SJSA1 (cell line): ENCODE data around the gene HOXB2. TPM values are rescaled to one million over a fixed set of nuclear protein-coding genes. Genes with fewer than 3 reads are reported as not detected.

Source experiments
- DNase-seq, 2 experiments: peaks; one replicate each; pipeline ENCODE4 v3.0.0-alpha.2; 2015 to 2020; ENCODE audit warnings: low spot score in 2 of 2, low read depth in 1 of 2
- H3K27ac ChIP-seq: fragments of 250-450 bp; sonication (Bioruptor Pico); 2 replicates; pipeline ENCODE4 v1.5.1; 2020; ENCODE audit warnings: mild to moderate bottlenecking, moderate library complexity
- H3K27me3 ChIP-seq: fragments of 250-450 bp; sonication (Bioruptor Pico); replicated peaks from 2 replicates; pipeline ENCODE4 v1.5.1; 2020; ENCODE audit warnings: mild to moderate bottlenecking, moderate library complexity
- H3K36me3 ChIP-seq: fragments of 250-450 bp; sonication (Bioruptor Pico); 2 replicates; pipeline ENCODE4 v1.5.1; 2020; ENCODE audit warnings: mild to moderate bottlenecking
- H3K4me1 ChIP-seq: fragments of 250-450 bp; sonication (Bioruptor Pico); replicated peaks from 2 replicates; pipeline ENCODE4 v1.6.1; 2021; ENCODE audit warnings: mild to moderate bottlenecking
- H3K4me3 ChIP-seq: fragments of 250-450 bp; sonication (Bioruptor Pico); 2 replicates; pipeline ENCODE4 v1.5.1; 2020; ENCODE audit warnings: mild to moderate bottlenecking
- H3K9me3 ChIP-seq: fragments of 250-450 bp; sonication (Bioruptor Pico); replicated peaks from 2 replicates; pipeline ENCODE4 v1.5.1; 2020; ENCODE audit warnings: mild to moderate bottlenecking
- total RNA-seq: library from RNA; depleted of rRNA; stranded (reverse); fragments of >200 nt; shearing (Covaris generic); gene quantifications from 2 replicates; pipeline ENCODE4 v1.2.3, GENCODE V29; 2014; rRNA removed

The HOXB2 gene
- total RNA-seq: 4.2 and 10.5 TPM in 2 replicates

- H3K36me3 ChIP-seq: peaks cover 2% of the 10 kb centered on the region; the same call in 1 of the 2 replicates
- H3K9me3 ChIP-seq: no peaks in the 10 kb centered on the region
- no peaks in the 10 kb centered on the region for H3K27me3 ChIP-seq
- H3K27ac ChIP-seq: peak within 1 kb of the TSS; percentile 46
- DNase-seq: no peak
- H3K4me3 ChIP-seq: peak within 1 kb of the TSS; percentile 48
- peaks cover 11% of the 10 kb centered on the region for H3K4me1 ChIP-seq
These were observed at the start of gene HOXB2 for GRCh38 chr17:48545022-48545375. Gene HOXB2, minus strand, starts transcription at chr17:48545109. Its CDS starts 198 bp downstream, at chr17:48544911.

GRCh38 chr17:48593840-48594537 is 49.1 kb upstream of the HOXB2 start:
- no peaks in the 10 kb centered on the region for H3K9me3 ChIP-seq
- peak; percentile 79 to 85 for DNase-seq
- H3K27ac ChIP-seq: no peak overlapping the region
- peak overlapping the region; percentile 24 for H3K4me3 ChIP-seq
- H3K27me3 ChIP-seq: peaks cover 7% of the 10 kb centered on the region
- H3K4me1 ChIP-seq: peaks cover 26% of the 10 kb centered on the region
- H3K36me3 ChIP-seq: peaks cover 11% of the 10 kb centered on the region

- Histone ChIP-seq H3K9me3 (no peaks in the 10 kb centered on the region), H3K4me1 (peaks cover 21% of the 10 kb centered on the region), H3K27me3 (no peaks in the 10 kb centered on the region; the same call in 1 of the 2 replicates), H3K36me3 (peaks cover 11% of the 10 kb centered on the region), H3K4me3 (peak within 1 kb of the TSS; percentile 24), H3K27ac (no peak within 1 kb of the TSS)
- no peak for DNase-seq
These were observed 48.4 kb upstream of the HOXB2 start, which contains the start of gene HOXB5 for GRCh38 chr17:48593126-48593829. Gene HOXB5, minus strand, starts transcription at chr17:48593779. Its CDS starts 97 bp downstream, at chr17:48593682.

- H3K27me3 ChIP-seq: no peaks in the 10 kb centered on the region
- H3K27ac ChIP-seq: no peak overlapping the region
- no peaks in the 10 kb centered on the region for H3K9me3 ChIP-seq
- no peak overlapping the region for H3K4me3 ChIP-seq
- H3K36me3 ChIP-seq: peaks cover 11% of the 10 kb centered on the region
- DNase-seq: no peak
- H3K4me1 ChIP-seq: peaks cover 21% of the 10 kb centered on the region
These were observed 47.7 kb upstream of the HOXB2 start for GRCh38 chr17:48592577-48592976.

- Histone ChIP-seq H3K27ac (no peak overlapping the region), H3K4me1 (peaks cover 21% of the 10 kb centered on the region), H3K4me3 (no peak overlapping the region), H3K27me3 (no peaks in the 10 kb centered on the region), H3K9me3 (no peaks in the 10 kb centered on the region), H3K36me3 (peaks cover 11% of the 10 kb centered on the region)
- no peak for DNase-seq
These were observed 47.2 kb upstream of the HOXB2 start for GRCh38 chr17:48592057-48592514.

- no peak overlapping the region for H3K4me3 ChIP-seq
- no peak for DNase-seq
These were observed 46.5 kb upstream of the HOXB2 start for GRCh38 chr17:48591255-48592056.

GRCh38 chr17:48590607-48591161 is 45.8 kb upstream of the HOXB2 start:
- Histone ChIP-seq H3K27me3 (no peaks in the 10 kb centered on the region), H3K27ac (no peak overlapping the region), H3K4me3 (no peak overlapping the region), H3K9me3 (no peaks in the 10 kb centered on the region), H3K4me1 (peaks cover 28% of the 10 kb centered on the region), H3K36me3 (peaks cover 4% of the 10 kb centered on the region; the same call in 1 of the 2 replicates)
- no peak for DNase-seq

More at GRCh38 chr17:48591255-48592056, 46.5 kb upstream of the HOXB2 start:
- peaks cover 22% of the 10 kb centered on the region for H3K4me1 ChIP-seq
- peaks cover 9% of the 10 kb centered on the region for H3K36me3 ChIP-seq
- no peaks in the 10 kb centered on the region for H3K9me3 ChIP-seq
- H3K27ac ChIP-seq: no peak overlapping the region
- H3K27me3 ChIP-seq: no peaks in the 10 kb centered on the region

GRCh38 chr17:48589831-48590606 is 45.1 kb upstream of the HOXB2 start, which contains the start of gene HOXB3:
Gene HOXB3, minus strand, starts transcription at chr17:48590241. Its CDS starts 37,767 bp downstream, at chr17:48552474.
- Histone ChIP-seq H3K4me3 (no peak within 1 kb of the TSS), H3K36me3 (0 out of 2 replicates have a peak, but pooled peaks cover 4% of the 10 kb centered on the region), H3K27me3 (no peaks in the 10 kb centered on the region), H3K27ac (no peak within 1 kb of the TSS), H3K4me1 (peaks cover 30% of the 10 kb centered on the region), H3K9me3 (no peaks in the 10 kb centered on the region)
- no peak for DNase-seq

- Histone ChIP-seq H3K9me3 (no peaks in the 10 kb centered on the region), H3K4me1 (peaks cover 32% of the 10 kb centered on the region), H3K4me3 (no peak overlapping the region), H3K27me3 (no peaks in the 10 kb centered on the region), H3K36me3 (0 out of 2 replicates have a peak, but pooled peaks cover 4% of the 10 kb centered on the region), H3K27ac (no peak overlapping the region)
- DNase-seq: no peak
These were observed 44.3 kb upstream of the HOXB2 start for GRCh38 chr17:48589060-48589830.

GRCh38 chr17:48588528-48588927 is 43.6 kb upstream of the HOXB2 start:
- Histone ChIP-seq H3K4me1 (peaks cover 28% of the 10 kb centered on the region), H3K36me3 (0 out of 2 replicates have a peak, but pooled peaks cover 4% of the 10 kb centered on the region), H3K27ac (no peak overlapping the region), H3K9me3 (no peaks in the 10 kb centered on the region), H3K27me3 (no peaks in the 10 kb centered on the region), H3K4me3 (no peak overlapping the region)
- no peak for DNase-seq

- DNase-seq: no peak
- 0 out of 2 replicates have a peak, but pooled peaks cover under 1% of the 10 kb centered on the region for H3K36me3 ChIP-seq
- no peaks in the 10 kb centered on the region for H3K9me3 ChIP-seq
- H3K27ac ChIP-seq: no peak overlapping the region
- H3K4me3 ChIP-seq: no peak overlapping the region
- H3K27me3 ChIP-seq: no peaks in the 10 kb centered on the region
- peaks cover 23% of the 10 kb centered on the region for H3K4me1 ChIP-seq
These were observed 43.1 kb upstream of the HOXB2 start for GRCh38 chr17:48588074-48588415.
